ENCODE results near the gene MGAT4B.

DNA sequence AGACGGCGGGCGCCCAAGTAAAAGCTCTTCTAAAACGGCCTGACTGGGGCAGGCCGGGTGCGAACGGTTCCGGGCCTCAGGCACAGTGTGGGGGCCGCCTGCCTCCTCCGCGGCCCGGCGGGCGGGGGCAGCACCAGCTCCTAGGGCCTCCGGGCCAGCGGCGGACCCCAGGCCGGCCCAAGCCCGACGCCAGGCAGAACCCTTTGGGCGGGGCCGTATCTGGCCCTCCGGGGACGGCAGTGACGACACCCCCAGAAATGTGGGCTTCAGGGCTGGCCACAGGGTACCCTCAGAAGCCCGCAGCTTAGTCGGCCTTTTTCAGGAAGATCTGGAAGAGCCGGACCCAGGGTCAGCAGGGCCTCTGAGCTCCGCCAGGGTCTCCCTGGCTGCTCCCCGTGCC, 8.9 kb downstream of the MGAT4B start:
- TF ChIP-seq, protein P1, sequence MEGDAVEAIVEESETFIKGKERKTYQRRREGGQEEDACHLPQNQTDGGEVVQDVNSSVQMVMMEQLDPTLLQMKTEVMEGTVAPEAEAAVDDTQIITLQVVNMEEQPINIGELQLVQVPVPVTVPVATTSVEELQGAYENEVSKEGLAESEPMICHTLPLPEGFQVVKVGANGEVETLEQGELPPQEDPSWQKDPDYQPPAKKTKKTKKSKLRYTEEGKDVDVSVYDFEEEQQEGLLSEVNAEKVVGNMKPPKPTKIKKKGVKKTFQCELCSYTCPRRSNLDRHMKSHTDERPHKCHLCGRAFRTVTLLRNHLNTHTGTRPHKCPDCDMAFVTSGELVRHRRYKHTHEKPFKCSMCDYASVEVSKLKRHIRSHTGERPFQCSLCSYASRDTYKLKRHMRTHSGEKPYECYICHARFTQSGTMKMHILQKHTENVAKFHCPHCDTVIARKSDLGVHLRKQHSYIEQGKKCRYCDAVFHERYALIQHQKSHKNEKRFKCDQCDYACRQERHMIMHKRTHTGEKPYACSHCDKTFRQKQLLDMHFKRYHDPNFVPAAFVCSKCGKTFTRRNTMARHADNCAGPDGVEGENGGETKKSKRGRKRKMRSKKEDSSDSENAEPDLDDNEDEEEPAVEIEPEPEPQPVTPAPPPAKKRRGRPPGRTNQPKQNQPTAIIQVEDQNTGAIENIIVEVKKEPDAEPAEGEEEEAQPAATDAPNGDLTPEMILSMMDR (IDR thresholded peaks at IDR 0.05 in 2 of 3, conservative IDR thresholded peaks at IDR 0.05 in 1 of 3; ENCODE audit: borderline replicate concordance in 1 of 3, insufficient read depth in 1 of 3, low read depth in 2 of 3, low read length in 2 of 3): no peak
- TF ChIP-seq EZH2 (IDR thresholded peaks at IDR 0.05): no peak
- TF ChIP-seq EZH2phosphoT487 (IDR thresholded peaks at IDR 0.05; ENCODE audit: borderline replicate concordance): no peak
- no peak for TF ChIP-seq SRF (IDR thresholded peaks at IDR 0.05; ENCODE audit: low read depth)
- TF ChIP-seq POLR2A (IDR thresholded peaks at IDR 0.05; ENCODE audit: borderline replicate concordance, extremely low read depth, insufficient read depth, insufficient read length): no peak
- TF ChIP-seq, protein P2, sequence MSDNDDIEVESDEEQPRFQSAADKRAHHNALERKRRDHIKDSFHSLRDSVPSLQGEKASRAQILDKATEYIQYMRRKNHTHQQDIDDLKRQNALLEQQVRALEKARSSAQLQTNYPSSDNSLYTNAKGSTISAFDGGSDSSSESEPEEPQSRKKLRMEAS (IDR thresholded peaks at IDR 0.05): no peak
- TF ChIP-seq JUND (IDR thresholded peaks at IDR 0.05): no peak
- TF ChIP-seq POLR2AphosphoS5 (IDR thresholded peaks at IDR 0.05; ENCODE audit: low read depth, low read length): no peak
- no peak for TF ChIP-seq RAD21 (IDR thresholded peaks at IDR 0.05; ENCODE audit: low read depth)
- TF ChIP-seq, protein P3, sequence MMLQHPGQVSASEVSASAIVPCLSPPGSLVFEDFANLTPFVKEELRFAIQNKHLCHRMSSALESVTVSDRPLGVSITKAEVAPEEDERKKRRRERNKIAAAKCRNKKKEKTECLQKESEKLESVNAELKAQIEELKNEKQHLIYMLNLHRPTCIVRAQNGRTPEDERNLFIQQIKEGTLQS (IDR thresholded peaks at IDR 0.05): no peak
- no peak for TF ChIP-seq ZFX (IDR thresholded peaks at IDR 0.05)
- TF ChIP-seq CEBPB (IDR thresholded peaks at IDR 0.05; ENCODE audit: low read depth): no peak
- TF ChIP-seq, protein P4, sequence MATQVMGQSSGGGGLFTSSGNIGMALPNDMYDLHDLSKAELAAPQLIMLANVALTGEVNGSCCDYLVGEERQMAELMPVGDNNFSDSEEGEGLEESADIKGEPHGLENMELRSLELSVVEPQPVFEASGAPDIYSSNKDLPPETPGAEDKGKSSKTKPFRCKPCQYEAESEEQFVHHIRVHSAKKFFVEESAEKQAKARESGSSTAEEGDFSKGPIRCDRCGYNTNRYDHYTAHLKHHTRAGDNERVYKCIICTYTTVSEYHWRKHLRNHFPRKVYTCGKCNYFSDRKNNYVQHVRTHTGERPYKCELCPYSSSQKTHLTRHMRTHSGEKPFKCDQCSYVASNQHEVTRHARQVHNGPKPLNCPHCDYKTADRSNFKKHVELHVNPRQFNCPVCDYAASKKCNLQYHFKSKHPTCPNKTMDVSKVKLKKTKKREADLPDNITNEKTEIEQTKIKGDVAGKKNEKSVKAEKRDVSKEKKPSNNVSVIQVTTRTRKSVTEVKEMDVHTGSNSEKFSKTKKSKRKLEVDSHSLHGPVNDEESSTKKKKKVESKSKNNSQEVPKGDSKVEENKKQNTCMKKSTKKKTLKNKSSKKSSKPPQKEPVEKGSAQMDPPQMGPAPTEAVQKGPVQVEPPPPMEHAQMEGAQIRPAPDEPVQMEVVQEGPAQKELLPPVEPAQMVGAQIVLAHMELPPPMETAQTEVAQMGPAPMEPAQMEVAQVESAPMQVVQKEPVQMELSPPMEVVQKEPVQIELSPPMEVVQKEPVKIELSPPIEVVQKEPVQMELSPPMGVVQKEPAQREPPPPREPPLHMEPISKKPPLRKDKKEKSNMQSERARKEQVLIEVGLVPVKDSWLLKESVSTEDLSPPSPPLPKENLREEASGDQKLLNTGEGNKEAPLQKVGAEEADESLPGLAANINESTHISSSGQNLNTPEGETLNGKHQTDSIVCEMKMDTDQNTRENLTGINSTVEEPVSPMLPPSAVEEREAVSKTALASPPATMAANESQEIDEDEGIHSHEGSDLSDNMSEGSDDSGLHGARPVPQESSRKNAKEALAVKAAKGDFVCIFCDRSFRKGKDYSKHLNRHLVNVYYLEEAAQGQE (IDR thresholded peaks at IDR 0.05; ENCODE audit: low read depth): no peak
- TF ChIP-seq SIN3A (IDR thresholded peaks at IDR 0.05; ENCODE audit: low read depth): no peak

All from HCT116 (cell line).